SJSA1 (cell line): ENCODE data around the gene TTC39B. TPM values are rescaled to one million over a fixed set of nuclear protein-coding genes. Genes with fewer than 3 reads are reported as not detected.

Source experiments
- DNase-seq, 2 experiments: peaks; one replicate each; pipeline ENCODE4 v3.0.0-alpha.2; 2015 to 2020; ENCODE audit warnings: low spot score in 2 of 2, low read depth in 1 of 2
- H3K27ac ChIP-seq: fragments of 250-450 bp; sonication (Bioruptor Pico); 2 replicates; pipeline ENCODE4 v1.5.1; 2020; ENCODE audit warnings: mild to moderate bottlenecking, moderate library complexity
- H3K27me3 ChIP-seq: fragments of 250-450 bp; sonication (Bioruptor Pico); replicated peaks from 2 replicates; pipeline ENCODE4 v1.5.1; 2020; ENCODE audit warnings: mild to moderate bottlenecking, moderate library complexity
- H3K36me3 ChIP-seq: fragments of 250-450 bp; sonication (Bioruptor Pico); 2 replicates; pipeline ENCODE4 v1.5.1; 2020; ENCODE audit warnings: mild to moderate bottlenecking
- H3K4me1 ChIP-seq: fragments of 250-450 bp; sonication (Bioruptor Pico); replicated peaks from 2 replicates; pipeline ENCODE4 v1.6.1; 2021; ENCODE audit warnings: mild to moderate bottlenecking
- H3K4me3 ChIP-seq: fragments of 250-450 bp; sonication (Bioruptor Pico); 2 replicates; pipeline ENCODE4 v1.5.1; 2020; ENCODE audit warnings: mild to moderate bottlenecking
- H3K9me3 ChIP-seq: fragments of 250-450 bp; sonication (Bioruptor Pico); replicated peaks from 2 replicates; pipeline ENCODE4 v1.5.1; 2020; ENCODE audit warnings: mild to moderate bottlenecking
- total RNA-seq: library from RNA; depleted of rRNA; stranded (reverse); fragments of >200 nt; shearing (Covaris generic); gene quantifications from 2 replicates; pipeline ENCODE4 v1.2.3, GENCODE V29; 2014

TTC39B gene
- total RNA-seq, 1 experiment from 2014 or later, result 5.9 TPM

- H3K27ac ChIP-seq, result no peak overlapping the region
- H3K4me3 ChIP-seq, result no peak overlapping the region
- H3K27me3 ChIP-seq, result no peaks in the 10 kb centered on the region
- DNase-seq, result peak; percentile 4 to 45
- H3K4me1 ChIP-seq, result peaks cover 8% of the 10 kb centered on the region; the same call in 1 of the 2 replicates
- no peaks in the 10 kb centered on the region for H3K9me3 ChIP-seq
- H3K36me3 ChIP-seq, result no peaks in the 10 kb centered on the region
Measured at GRCh38 chr9:15317836-15318235, 10.8 kb upstream of the TTC39B start.

DNA sequence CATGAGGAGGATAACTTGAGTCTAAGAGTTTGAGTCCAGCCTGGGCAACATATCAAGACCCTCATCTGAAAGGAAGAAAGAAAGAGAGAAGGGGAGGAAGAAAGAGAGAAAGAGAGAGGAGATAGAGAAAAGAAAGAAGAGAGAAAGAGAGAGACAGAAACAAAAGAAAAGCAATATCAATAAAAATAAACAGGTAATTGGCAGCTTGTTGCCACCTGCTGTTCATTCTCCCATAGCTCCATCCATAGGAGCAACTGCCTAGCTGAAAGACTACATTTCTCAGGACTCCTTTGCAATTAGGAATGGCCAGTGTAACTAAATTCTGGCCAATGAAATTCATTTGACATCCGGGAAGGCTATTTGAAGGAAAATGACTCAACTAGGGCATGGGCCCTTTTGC lies 4.6 kb upstream of the TTC39B start:
- no peak overlapping the region for H3K27ac ChIP-seq
- no peaks in the 10 kb centered on the region for H3K27me3 ChIP-seq
- H3K9me3 ChIP-seq, result no peaks in the 10 kb centered on the region
- H3K36me3 ChIP-seq, result no peaks in the 10 kb centered on the region
- peaks cover 15% of the 10 kb centered on the region for H3K4me1 ChIP-seq
- DNase-seq, result no peak
- no peak overlapping the region for H3K4me3 ChIP-seq

GRCh38 chr9:15310107-15310850 lies 3.3 kb upstream of the TTC39B start:
- Histone ChIP-seq H3K36me3 (no peaks in the 10 kb centered on the region), H3K27ac (no peak overlapping the region), H3K9me3 (no peaks in the 10 kb centered on the region), H3K4me3 (no peak overlapping the region), H3K27me3 (no peaks in the 10 kb centered on the region), H3K4me1 (peaks cover 15% of the 10 kb centered on the region)
- no peak for DNase-seq

- H3K27me3 ChIP-seq, result no peaks in the 10 kb centered on the region
- H3K9me3 ChIP-seq, result no peaks in the 10 kb centered on the region
- H3K27ac ChIP-seq, result no peak overlapping the region
- peak in 1 of 2 experiments; percentile 21 for DNase-seq
- H3K36me3 ChIP-seq, result no peaks in the 10 kb centered on the region
- H3K4me3 ChIP-seq, result no peak overlapping the region
- H3K4me1 ChIP-seq, result peaks cover 15% of the 10 kb centered on the region
Measured at GRCh38 chr9:15308511-15308910, 1.5 kb upstream of the TTC39B start.

DNA sequence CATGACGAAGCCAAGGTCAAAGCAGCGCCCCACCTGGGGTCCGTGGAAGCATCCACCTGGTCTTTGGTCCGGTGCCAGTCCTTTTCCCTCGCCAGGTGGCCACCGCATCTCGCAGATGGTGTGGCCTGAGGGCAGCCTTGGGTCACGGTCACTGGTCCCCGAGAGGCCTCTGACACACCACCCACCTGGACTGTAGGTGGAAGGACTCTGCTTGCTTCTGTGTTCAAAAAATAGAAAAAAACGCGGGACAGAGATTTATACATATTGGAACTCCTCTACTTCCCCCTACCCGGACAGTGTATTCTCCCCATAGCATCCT lies 466 bp upstream of the TTC39B start:
- Histone ChIP-seq H3K4me1 (peaks cover 15% of the 10 kb centered on the region), H3K27ac (no peak overlapping the region), H3K9me3 (no peaks in the 10 kb centered on the region), H3K27me3 (no peaks in the 10 kb centered on the region), H3K4me3 (peak overlapping the region; percentile 59), H3K36me3 (no peaks in the 10 kb centered on the region)
- no peak for DNase-seq

- no peak overlapping the region for H3K27ac ChIP-seq
- no peaks in the 10 kb centered on the region for H3K27me3 ChIP-seq
- H3K4me3 ChIP-seq, result peak overlapping the region; percentile 59
- peak; percentile 20 to 36 for DNase-seq
- H3K36me3 ChIP-seq, result no peaks in the 10 kb centered on the region
- no peaks in the 10 kb centered on the region for H3K9me3 ChIP-seq
- H3K4me1 ChIP-seq, result peaks cover 15% of the 10 kb centered on the region
Measured at GRCh38 chr9:15306068-15306756, 804 bp downstream of the TTC39B start.

DNA sequence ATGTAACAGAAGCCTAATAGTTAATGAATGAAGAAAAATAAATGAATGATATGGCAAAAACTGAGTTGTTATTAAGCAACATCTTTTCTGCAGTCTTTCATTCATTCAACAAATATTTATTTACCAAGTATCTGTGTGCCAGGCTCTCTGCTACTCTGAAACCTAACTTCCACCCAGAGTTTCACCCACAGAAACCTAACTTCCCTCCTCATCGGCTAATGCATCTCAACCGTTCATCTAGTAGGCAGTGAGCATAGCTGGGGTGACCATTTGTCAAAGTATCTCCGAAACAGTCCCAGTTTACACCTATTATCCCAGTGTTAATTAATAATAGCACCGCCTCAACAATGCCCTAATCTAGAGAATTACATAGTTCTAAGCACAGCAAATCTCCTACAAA lies 1.5 kb downstream of the TTC39B start:
- H3K9me3 ChIP-seq, result no peaks in the 10 kb centered on the region
- H3K4me1 ChIP-seq, result peaks cover 15% of the 10 kb centered on the region
- no peak for DNase-seq
- no peak overlapping the region for H3K4me3 ChIP-seq
- H3K27ac ChIP-seq, result no peak overlapping the region
- no peaks in the 10 kb centered on the region for H3K27me3 ChIP-seq
- H3K36me3 ChIP-seq, result no peaks in the 10 kb centered on the region

GRCh38 chr9:15304632-15305031 lies 2.4 kb downstream of the TTC39B start:
- H3K27me3 ChIP-seq, result no peaks in the 10 kb centered on the region

DNA sequence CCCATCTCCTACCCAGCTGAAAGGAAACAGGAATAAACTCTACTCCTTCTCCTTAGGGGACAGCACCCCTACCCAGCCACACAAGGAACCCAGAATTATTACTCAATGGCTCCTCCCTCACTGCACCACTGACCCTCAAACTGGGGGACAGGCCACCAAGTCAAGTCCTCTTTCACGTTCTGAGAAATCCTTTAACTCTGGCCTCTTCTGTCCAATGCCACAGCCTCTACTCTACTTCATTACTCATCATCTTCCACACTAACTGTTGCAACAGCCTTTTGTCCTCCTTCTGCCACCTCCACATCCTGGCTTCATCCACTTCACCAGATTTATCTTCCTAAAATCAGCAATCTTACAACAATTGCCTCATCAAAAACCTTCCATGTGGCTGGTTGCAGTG lies 6.8 kb downstream of the TTC39B start:
- Histone ChIP-seq H3K27me3 (no peaks in the 10 kb centered on the region), H3K9me3 (no peaks in the 10 kb centered on the region), H3K4me3 (no peak overlapping the region), H3K4me1 (peaks cover 12% of the 10 kb centered on the region), H3K27ac (no peak overlapping the region), H3K36me3 (no peaks in the 10 kb centered on the region)
- DNase-seq, result no peak

More at GRCh38 chr9:15304632-15305031, 2.4 kb downstream of the TTC39B start:
- no peak overlapping the region for H3K4me3 ChIP-seq
- DNase-seq, result no peak
- no peaks in the 10 kb centered on the region for H3K9me3 ChIP-seq
- no peaks in the 10 kb centered on the region for H3K36me3 ChIP-seq
- peaks cover 15% of the 10 kb centered on the region for H3K4me1 ChIP-seq
- H3K27ac ChIP-seq, result no peak overlapping the region

DNA sequence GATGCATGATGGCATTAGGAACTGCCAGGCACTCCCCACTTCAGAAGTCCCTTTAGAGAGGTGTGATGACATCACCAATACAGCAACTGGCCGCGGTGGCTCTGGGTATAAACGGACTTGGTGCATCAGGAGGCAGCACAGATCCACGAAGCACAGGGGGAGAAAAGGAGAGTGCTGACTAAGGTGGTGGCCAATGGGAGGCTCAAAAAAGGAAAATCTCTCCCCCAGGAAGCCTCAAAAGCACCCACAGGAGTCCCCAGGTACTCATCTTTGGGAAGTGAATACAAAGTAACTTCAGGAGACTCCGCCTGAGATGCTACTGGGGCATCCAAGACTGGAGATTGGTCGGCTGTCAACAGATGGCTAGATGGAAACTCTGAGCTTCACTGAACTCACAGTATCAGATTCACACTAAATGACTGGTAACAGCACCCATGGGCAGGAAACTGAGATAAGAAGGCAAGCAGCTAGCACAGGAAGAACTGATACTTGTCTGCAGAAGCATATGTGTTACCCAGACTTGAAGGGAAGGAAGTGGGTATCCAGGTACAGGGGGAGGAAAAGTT lies 7.6 kb downstream of the TTC39B start:
- H3K4me1 ChIP-seq, result peaks cover 18% of the 10 kb centered on the region
- no peak for DNase-seq
- H3K4me3 ChIP-seq, result no peak overlapping the region
- H3K9me3 ChIP-seq, result no peaks in the 10 kb centered on the region
- H3K36me3 ChIP-seq, result no peaks in the 10 kb centered on the region
- H3K27me3 ChIP-seq, result no peaks in the 10 kb centered on the region
- no peak overlapping the region for H3K27ac ChIP-seq

DNA sequence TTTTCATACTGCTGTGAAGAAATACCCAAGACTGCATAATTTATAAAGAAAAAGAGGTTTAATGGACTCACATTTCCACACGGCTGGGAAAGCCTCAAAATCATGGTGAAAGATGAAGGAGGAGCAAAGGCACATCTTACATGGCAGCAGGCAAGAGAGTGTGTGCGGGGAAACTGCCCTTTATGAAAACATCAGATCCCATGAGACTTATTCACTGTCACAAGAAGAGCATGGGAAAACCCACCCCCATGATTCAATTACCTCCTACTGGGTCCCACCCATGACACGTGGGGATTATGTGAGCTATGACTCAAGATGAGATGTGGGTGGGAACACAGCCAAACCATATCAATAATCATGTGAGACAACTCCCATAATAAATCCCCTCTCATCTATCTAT lies 8.7 kb downstream of the TTC39B start:
- Histone ChIP-seq H3K36me3 (no peaks in the 10 kb centered on the region), H3K9me3 (no peaks in the 10 kb centered on the region), H3K27me3 (no peaks in the 10 kb centered on the region)

GRCh38 chr9:15295761-15296405 lies 11.1 kb downstream of the TTC39B start:
- H3K27ac ChIP-seq, result peak overlapping the region; percentile 91
- H3K4me1 ChIP-seq, result peaks cover 18% of the 10 kb centered on the region
- H3K4me3 ChIP-seq, result peak overlapping the region; percentile 41
- H3K36me3 ChIP-seq, result no peaks in the 10 kb centered on the region
- DNase-seq, result peak in 1 of 2 experiments; percentile 75
- no peaks in the 10 kb centered on the region for H3K9me3 ChIP-seq
- no peaks in the 10 kb centered on the region for H3K27me3 ChIP-seq

More for the DNA sequence above, 8.7 kb downstream of the TTC39B start:
- H3K4me1 ChIP-seq, result peaks cover 18% of the 10 kb centered on the region
- no peak overlapping the region for H3K4me3 ChIP-seq
- no peak overlapping the region for H3K27ac ChIP-seq
- no peak for DNase-seq

GRCh38 chr9:15294604-15295003 lies 12.4 kb downstream of the TTC39B start:
- Histone ChIP-seq H3K9me3 (no peaks in the 10 kb centered on the region), H3K4me1 (peaks cover 18% of the 10 kb centered on the region), H3K27ac (no peak overlapping the region), H3K36me3 (no peaks in the 10 kb centered on the region), H3K27me3 (no peaks in the 10 kb centered on the region), H3K4me3 (no peak overlapping the region)
- DNase-seq, result no peak

GRCh38 chr9:15293804-15294316 lies 13.2 kb downstream of the TTC39B start:
- no peak for DNase-seq
- Histone ChIP-seq H3K4me3 (no peak overlapping the region), H3K27ac (no peak overlapping the region)

More at GRCh38 chr9:15293804-15294316, 13.2 kb downstream of the TTC39B start:
- Histone ChIP-seq H3K36me3 (no peaks in the 10 kb centered on the region), H3K9me3 (no peaks in the 10 kb centered on the region), H3K27me3 (no peaks in the 10 kb centered on the region), H3K4me1 (peaks cover 18% of the 10 kb centered on the region)
